GM18517 (cell line): ENCODE measurements around the gene ZNF835.
"Not testable (repeated sequence)": the region's sequence is repeated elsewhere in the genome, so short reads cannot be mapped to it uniquely, and the experiment has no call there.

Experiments used
- ATAC-seq: cut with Tn5 transposase; IDR thresholded peaks from one replicate; pipeline ENCODE4 v1.9.1; 2021; ENCODE audit warnings: mild to moderate bottlenecking, moderate library complexity; ENCODE audit not compliant: unreplicated experiment

The ZNF835 gene

DNA sequence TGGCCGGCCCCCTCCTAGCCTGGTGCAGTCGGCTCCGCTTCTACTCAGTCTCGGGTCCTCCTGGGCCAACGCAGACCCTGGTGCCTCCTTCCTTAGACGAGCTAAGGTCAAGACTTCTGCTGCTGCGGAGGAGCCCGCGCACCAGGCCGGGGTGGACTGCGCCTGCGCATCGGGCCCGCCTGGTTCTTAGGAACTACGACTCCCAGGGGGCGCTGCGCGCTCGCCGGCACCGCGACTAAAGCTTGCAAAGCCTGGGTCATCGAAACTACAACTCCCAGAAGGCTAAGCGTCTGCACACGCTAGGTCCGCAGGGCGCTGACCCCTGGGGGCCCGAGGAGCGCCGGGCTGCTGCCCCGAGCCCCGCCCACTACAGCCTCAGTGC, at the start of gene ZNF835:
TSS of gene ZNF835 (minus strand) at position 145 of the 382 bp plus-strand sequence. CDS start 6,559 bp downstream, outside the sequence.
- no peak for ATAC-seq

DNA sequence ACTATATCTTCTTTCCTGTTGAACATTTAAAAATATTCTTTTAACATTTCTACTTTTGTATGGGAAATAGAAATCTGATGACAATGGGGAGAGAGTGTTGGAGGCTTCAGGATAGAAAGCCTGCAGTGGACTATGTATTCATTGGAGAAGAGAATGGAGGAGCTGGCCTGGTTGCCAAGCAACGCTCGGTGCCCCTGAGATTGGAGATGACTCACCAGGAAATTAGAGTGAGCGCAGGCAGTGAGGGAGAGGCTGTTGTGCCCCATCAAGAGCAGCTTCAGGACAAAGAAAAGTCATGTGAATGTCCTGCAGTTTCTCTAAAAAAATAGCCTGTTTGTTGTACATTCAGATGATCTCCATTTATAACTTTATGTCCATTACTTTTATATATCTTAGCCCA, 48.7 kb upstream of the ZNF835 start:
- no peak for ATAC-seq

DNA sequence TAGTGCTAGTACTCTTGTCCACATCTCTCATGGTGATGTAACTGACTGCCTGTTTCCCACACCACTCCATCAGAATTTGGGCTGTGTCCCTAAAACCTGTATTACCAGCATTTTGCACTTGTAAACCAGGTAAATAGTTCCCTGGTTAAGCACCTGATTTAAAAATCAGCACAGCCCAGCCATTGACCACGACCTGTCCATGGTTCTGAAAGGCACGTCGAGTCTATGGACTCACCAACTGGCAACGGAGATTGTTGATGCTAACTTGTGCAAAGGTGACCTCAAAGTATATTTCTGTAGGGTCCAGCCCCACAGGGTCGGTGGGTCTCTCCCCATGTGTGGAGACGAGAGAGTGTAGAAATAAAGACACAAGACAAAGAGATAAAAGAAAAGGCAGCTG, 46.7 kb upstream of the ZNF835 start:
- no peak for ATAC-seq

DNA sequence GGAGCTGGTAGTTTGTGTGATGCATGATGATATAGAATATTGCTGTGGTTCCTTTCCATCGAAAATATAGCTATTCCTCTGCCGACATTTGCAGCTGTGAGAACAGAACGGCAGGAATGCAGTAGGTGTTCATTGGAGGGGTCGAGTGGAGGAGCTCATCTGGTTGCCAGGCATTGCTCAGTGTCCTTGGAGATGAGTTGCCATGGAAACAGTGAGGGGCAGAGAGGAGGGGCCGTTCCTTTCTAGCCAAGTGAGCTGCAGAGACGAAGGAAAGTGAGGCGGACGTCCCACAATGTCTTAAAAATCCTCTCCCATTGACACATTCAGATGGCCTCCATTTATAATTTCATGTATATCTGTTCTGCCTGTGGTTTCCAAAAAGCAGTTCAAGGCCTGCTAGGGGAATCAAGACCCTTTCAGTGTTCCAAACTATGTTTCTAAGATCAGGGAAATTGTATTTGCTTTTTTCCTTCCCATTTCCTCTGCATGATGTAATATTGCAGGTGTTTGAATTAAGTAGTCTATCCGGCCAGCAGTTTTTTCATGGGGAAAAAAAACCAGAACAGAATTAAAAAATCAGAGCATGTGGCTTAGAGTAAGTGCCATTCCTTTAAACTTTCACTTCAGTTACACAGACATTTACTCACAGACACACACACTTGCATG, 41.2 kb upstream of the ZNF835 start:
- ATAC-seq, result no peak

DNA sequence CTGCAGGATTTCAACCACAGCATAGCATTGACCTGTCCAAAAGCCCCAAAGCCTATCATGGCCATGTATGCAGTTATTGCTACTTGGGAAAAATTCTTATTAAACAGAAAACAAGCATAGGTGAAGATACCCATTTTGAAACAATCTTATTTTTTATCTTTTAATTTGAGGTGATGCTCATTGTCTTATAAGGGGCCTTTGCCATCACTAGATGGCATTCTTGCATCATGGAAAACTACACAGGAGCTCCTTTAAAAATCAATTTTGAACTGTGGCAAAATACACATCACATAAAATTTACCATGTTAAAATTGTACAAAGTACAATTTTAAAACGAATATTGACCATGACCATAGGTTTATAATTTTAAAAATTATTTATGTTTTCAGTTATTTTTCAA, 38.9 kb upstream of the ZNF835 start:
- no peak for ATAC-seq

DNA sequence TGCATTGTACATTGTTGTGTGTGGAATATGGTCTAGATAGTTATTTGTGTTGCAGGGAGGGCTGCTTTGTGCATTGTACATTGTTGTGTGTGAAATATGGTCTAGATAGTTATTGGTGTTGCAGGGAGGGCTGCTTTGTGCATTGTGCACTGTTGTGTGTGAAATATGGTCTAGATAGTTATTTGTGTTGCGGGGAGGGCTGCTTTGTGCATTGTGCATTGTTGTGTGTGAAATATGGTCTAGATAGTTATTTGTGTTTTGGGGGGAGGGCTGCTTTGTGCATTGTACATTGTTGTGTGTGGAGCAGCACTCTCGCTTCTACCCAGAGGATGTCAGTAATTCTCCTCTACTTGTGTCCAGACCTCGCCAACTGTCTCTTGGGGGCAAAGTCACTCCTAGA, 36.3 kb upstream of the ZNF835 start:
- ATAC-seq, result no peak

DNA sequence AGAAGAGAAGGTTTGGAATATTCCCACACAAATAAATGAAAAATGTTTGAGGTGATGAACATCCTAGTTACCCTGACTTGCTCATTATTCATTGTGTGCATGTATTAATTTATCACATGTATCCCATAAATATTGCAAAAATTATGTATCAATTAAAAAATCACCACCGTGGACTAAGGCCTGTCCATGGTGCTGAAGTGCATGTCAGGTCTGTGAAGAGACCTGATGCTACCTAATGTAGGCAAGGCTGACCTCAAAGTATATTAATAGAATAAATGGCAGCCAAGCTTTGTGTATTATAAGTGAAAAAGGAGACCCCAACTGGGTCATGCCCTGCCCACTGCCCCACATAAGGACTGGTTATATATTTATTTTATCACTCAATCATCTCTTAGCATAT, 34.4 kb upstream of the ZNF835 start:
- ATAC-seq, result no peak

DNA sequence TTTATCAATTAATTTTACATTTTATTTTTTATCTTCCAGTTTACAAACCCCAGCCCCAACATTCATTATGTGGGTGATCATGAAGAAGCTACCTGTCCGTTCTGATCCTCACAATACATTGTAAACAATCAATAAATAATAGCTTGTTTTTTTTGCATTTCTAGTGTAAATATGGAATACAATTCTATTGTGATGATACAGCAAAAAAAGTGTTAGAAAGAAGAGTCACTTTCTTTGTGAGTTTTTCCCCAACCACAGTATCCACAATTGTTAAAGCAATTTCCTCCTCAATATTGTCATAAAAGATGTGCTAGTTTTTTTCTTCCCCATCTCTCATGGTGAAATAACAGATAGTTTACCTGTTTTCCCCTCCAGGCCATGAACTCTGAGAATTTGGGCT, 30.3 kb upstream of the ZNF835 start:
- ATAC-seq, result no peak

DNA sequence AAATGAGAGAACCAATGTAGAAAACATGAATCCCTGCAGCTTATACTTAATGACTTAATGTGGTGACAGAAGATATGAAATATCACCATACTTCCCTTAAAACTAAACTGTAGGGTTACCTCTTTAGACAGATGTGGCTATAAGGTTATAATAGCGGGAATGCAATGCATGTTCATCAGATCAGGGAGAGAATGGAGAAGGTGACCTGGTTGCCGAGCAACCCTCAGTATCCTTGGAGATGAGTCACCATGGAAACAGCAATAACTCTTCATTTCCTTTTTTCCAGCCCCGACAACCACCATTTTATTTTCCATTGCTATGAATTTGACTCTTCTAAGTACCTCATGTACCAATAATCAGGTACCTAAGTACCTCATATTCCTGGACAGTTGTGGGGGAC, 28.0 kb upstream of the ZNF835 start:
- no peak for ATAC-seq

DNA sequence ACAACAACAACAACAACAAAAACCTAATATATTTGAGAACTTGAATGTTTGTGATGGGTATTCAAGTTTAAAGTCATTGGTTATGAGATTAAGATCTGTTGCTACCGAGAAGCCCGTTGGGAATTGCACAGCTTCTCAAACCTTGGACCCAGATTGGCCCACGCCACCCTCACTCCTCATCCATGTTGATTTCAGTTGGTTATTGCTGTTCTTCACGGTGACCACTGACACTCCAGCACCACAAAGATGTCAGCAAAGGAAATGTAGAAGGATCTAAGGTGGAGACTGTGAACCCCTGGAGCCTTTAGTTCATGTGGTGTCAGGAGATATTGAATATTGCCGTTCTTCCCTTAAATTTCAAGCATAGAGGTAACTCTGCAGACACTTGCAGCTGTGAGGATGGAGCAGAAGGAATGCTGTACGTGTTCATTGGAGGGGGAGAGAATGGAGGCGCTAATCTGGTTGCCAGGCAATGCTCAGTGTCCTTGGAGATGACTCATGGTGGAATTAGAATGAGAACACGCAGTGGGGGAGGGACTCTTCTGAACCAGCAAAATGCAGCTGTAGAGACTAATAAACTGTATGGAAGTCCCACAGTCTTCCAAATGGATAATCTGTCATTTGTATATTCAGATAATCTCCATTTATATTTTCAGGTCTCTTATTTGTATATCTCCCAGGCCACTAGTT, 20.8 kb upstream of the ZNF835 start:
- no peak for ATAC-seq

DNA sequence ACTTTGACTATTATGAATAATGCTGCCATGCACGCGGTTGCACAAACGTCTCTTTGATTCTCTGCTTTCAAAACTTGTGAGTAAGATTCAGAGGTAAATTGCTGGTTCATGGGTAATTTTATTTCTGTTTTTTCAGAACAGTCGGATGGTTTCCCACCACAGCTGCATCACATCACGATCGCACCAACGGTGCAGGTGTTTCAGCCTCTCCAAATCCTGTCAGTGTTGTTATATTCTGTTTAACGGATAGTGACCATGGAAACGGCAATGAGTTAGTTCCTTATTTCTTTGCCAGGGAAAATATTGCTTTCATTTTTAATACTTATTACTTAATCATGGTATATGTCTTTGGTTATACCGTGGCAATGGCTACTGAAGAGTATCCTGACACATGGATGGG, 19.1 kb upstream of the ZNF835 start:
- no peak for ATAC-seq

DNA sequence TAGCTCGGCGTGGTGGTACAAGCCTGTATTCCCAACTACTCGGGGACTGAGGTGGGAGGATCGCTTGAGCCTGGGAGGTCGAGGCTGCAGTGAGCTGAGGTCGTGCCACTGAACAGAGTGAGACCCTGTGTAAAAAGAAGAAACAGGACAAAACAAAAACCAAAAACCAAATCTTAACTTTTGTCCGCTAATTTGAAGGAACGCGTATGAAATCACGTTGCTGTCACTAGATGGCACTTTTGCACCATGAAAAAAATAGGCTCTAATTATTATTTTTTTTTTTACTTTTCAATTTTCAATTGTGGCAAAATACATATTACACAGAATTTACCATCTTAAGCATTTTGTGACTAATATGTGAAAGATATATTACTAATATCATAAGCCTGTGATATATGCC, 17.6 kb upstream of the ZNF835 start:
- ATAC-seq, result no peak

DNA sequence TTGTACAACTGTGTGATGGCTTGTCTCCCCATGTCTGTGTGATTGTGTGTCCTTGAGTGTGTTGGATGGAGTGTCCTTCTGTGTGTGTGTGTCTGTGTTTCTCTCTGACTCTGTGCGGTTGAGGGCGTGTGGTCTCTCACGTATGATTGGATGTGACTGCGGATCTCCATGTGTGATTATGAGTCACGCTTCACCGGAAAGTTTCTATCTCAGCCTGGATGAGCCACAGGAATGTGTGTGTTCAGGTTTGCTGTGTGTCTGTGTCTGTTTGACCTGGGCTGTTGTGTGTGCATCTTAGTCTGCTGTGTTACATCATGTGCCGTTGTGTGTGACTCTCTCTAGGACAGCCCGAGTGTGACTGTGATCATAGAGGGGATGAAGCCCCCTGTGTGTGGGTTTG, 15.5 kb upstream of the ZNF835 start:
- ATAC-seq, result no peak

DNA sequence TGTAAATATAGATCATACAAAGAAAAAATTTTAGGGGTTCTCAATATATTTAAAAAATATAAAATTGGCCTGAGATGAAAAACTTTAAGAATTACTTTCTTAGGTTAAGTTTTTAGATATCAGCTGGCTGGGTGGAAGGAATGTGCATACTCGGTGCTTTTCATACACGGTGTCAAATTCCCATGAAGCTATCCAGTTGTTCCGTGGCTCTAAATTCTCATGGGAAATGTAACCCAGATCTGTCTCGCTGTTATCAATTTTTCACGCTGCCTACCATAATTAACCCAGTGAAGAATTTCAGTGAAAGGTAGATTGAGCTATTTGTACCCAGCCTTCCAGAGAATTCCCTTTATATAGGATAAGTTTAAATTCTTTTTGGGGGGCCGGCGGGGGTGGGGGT, 11.6 kb upstream of the ZNF835 start:
- no peak for ATAC-seq

DNA sequence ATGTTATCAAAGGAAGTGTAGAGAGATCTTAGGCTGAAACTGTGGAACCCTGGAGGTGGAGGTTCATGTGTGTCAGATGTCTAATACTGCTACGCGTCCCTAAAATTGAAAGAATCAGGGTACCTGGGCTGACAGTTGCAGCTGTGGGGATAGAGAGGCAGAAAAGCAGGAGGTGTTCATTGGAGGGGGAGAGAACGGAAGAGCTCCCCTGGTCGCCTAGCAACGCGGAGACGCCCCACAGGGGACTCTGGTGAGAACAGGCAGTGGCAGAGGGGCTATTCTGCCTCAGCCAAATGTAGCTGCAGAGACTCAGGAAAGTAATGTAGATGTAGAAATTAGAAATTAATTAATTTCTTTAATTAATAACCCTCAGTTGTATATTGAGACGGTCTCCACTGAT, 10.1 kb upstream of the ZNF835 start:
- no peak for ATAC-seq

DNA sequence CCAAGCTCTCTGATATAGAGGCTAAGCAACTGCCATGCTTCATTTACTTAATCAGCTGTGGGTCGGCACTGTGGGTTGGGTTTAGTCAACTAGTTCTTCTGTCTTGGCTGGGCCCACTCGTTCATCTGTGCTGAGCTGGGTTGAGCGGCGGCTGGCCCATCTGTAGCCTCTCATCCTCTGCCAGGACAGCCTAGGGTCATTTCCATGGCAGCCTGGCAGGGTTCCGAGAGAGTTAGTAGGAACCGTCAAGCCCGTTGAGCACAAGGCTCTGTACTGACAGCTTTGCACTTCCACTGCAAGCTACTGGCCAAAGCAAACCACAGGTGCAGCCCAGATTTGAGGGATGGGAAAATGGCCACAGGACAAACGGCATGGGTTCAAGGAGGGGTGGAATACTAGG, 6.6 kb upstream of the ZNF835 start:
- ATAC-seq, result no peak

DNA sequence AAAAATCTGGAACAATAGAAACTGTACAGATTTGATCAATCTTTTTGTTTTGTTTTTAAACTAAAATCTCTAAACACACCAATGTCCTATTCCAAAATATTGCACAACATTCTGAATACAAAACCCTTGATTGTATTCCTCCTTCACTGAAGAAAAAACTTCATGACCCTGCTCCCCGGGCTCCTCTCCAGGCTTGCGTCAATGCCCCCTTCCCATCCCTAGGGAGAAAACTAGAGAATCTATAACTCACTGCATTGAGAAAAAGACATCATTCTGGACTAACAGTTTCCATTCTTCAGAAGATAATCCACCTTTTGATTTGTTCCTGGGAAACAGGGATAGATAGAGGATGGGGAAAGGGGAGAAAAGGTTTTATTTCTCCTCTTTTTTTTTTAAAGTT, 1.1 kb upstream of the ZNF835 start:
- ATAC-seq, result not testable (repeated sequence)

DNA sequence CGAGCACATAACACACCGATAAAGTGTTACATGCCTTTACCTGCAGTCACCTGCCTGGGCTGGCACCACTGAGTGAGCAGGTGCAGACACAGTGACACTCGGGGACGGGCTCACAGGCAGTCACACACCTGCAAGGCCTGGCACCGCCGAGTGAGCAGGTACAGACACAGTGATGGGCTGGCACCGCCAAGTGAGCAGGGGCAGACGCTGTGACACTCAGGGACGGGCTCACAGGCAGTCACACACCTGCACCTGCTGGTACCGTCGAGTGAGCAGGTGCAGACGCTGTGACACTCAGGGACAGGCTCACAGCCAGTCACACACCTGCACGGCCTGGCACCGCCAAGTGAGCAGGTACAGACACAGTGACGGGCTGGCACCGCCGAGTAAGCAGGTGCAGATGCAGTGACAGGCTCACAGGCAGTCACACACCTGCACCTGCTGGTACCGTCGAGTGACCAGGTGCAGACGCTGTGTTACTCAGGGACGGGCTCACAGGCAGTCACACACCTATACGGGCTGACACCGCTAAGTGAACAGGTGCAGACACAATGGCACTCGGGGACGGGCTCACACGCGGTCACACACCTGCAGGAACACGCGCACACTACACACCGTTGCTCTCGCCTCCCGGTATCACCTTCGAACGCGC, 470 bp downstream of the ZNF835 start:
- no peak for ATAC-seq

DNA sequence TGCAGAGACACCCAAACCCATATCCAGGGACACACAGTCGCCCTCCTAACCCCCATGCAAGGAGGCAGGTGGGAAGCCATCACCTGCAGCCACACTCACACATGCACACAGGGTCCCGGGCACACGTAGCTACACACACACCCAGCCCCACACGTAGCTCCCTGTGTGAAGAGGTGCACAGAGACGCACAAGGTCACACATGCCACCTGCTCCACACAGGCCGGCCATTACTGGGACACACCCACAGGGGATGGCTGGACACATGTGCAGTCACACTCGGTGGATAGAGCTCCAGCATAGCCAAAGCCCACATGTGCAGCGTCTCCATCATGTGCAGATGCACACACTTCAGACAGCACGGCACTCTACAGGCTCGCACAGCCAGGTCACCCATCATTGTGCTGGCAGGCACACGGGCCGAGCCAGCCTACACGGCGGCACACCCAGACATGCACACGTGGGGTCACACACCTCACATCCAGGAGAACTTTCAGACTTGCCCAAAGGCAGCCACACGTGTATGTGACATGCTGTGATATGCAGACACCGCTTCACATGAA, 1.1 kb downstream of the ZNF835 start:
- no peak for ATAC-seq

DNA sequence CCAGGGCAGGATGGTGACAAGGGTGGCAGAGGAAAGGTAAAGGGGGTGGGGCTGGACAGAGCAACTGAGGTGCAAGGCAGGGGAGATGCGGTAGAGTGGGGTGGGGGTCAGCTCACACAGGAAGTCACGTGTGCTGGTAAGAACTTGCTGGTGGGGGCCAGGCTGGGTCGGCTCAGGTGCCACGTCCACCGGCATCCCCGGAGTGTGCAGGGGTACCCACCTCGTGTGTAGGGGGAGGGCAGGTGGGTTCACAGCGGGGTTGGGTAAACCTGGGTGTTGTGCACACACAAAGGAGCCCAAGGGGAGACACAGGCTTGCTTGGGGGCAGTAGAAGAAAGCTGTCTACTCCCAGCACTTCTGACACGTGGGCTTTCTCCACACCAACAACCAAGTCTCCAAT, 2.9 kb downstream of the ZNF835 start:
- ATAC-seq, result no peak

DNA sequence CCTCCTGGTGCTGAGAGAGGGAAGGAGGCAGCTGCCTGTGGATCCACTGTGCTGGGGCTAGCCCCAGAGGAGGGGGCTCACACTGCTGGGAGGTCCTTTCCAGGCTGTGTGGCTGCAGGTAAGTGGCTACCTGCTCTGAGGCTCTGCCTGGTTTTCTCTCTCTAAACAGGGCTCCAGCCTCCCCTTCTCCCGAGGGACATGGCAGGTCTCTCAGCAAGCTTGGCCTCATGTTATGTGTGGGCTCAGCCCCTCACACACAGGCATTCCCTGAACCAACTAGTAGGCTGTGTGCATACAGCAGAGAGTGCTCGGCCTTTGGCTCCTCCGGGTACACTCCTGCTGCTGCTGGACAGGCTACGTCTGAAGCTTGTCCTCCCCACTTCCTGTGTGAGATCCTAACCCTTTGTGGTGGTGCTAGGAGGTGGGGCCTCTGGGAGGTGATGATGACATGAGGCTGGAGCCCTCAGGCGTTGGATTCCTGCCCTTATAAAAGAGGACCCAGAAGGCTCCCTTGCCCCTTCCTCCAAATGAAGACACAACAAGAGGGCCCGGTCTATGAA, 4.2 kb downstream of the ZNF835 start:
- ATAC-seq, result no peak

DNA sequence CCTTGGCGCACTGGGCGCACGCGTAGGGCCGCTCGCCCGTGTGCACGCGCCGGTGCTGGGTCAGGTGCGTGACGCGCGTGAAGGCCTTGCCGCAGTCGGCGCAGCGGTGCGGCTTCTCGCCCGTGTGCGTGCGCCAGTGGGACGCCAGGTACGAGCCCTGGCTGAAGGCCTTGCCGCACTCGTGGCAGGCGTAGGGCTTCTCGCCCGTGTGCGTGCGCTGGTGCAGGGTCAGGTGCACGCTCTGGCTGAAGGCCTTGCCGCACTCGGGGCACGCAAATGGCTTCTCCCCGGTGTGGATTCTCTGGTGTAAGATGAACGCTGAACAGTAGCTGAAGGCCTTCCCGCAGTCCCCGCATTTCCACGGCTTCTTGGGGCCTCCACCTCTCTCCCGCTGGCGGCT, 7.0 kb downstream of the ZNF835 start:
- ATAC-seq, result no peak
